ENCODE data around the gene TMEM232.
"Not testable (repeated sequence)": the region's sequence is repeated elsewhere in the genome, so short reads cannot be mapped to it uniquely, and the experiment has no call there.

Gene TMEM232

GRCh38 chr5:110707260-110707844 lies 19.1 kb downstream of the TMEM232 start:
- peak in 7 of 58 donors; percentile 2 to 20 (median 12) for DNase-seq

DNA sequence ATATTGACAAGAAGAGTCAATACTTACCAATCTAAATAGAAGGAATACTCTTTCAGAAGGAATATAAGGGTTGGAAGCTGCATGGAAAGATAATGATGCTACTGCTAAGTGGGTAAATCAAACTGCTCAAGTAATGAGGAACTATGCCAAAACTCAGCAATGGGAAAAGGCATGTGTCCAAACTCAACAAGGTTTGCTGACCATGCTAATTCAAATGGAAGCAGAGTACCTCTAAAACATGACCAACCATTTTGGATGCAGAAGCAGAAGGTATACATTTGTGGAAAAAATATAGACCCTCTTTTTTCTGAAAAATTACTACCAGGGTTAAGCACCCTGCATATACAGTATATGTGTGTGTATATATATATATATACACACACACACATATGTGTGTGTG lies 21.1 kb downstream of the TMEM232 start:
- no peak for DNase-seq

DNA sequence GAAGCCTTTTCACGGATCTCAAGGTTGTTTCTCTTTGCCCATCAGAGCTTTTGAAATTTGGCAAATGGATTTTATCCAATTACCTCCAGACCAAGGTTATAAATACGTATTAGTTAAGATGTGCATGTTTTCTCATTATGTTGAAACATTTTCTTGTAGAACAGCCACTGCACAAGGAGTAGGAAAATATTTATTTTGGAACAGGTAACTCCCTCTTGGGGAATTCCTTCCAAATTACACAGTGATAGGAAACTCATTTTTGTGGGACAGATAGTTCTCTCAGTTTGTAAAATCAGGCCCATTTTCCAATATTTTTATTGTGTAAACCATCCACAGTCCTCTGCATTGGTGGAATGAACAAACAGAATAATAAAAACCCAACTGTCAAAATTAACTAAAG lies 23.0 kb downstream of the TMEM232 start:
- DNase-seq = no peak

- no peak for DNase-seq
Observed at GRCh38 chr5:110702704-110703103, 23.8 kb downstream of the TMEM232 start.

GRCh38 chr5:110702300-110702699 lies 24.2 kb downstream of the TMEM232 start:
- DNase-seq = no peak

DNA sequence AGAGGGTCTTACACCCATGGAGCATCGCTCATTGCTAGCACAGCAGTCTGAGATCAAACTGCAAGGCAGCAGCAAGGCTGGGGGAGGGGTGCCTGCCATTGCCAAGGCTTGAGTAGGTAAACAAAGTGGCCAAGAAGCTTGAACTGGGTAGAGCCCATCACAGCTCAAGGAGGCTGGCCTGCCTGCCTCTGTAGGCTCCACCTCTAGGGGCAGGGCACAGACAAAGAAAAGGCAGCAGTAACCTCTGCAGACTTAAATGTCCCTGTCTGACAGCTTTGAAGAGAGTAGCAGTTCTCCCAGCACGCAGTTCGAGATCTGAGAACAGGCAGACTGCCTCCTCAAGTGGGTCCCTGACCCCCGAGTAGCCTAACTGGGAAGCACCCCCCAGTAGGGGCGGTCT lies 33.8 kb downstream of the TMEM232 start:
- DNase-seq = not testable (repeated sequence)

DNA sequence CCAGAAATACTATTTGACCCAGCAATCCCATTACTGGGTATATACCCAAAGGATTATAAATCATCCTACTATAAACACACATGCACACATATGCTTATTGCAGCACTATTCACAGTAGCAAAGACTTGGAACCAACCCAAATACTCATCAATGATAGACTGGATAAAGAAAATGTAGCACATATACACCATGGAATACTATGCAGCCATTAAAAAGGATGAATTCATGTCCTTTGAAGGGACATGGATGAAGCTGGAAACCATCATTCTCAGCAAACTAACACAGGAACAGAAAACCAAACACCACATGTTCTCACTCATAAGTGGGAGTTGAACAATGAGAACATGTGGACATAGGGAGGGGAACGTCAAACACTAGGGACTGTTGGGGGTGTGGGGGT lies 35.9 kb downstream of the TMEM232 start:
- DNase-seq = not testable (repeated sequence)

DNA sequence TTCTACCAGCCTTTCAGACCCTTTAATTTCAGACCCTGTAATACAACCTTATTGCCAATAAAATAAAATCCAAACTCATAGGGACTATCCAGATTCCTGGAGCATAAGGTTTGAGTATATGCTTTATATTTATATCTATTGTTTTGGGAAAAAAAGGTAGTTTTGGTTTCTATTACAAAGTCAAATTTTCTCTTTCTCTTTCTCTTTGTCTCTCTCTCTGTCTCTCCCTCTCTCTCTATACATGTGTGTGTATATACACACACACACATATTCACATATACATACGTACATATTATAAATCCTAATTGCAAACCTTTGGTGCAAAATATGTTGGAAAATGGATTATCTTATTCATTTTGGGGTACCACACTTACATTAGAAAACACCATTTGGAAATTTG lies 39.0 kb downstream of the TMEM232 start:
- no peak for DNase-seq

DNA sequence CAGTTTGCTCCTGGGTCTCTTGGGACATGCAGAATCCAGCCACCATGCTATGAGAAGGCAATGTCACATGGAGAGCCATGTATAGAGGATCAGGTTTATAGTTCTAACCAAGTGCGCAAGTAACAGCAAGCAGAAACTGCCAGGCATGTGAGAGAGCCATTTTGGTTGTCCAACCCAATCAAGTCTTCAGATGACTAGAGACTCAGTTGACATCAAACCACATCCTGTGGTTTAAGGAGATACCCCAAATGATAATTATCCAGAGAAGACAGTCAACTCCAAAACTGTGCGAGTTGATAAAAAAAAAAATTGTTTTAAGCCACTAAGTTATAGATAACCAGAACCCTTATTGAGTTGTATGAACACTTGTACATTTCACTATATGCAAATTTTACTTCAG lies 40.2 kb downstream of the TMEM232 start:
- no peak for DNase-seq

DNA sequence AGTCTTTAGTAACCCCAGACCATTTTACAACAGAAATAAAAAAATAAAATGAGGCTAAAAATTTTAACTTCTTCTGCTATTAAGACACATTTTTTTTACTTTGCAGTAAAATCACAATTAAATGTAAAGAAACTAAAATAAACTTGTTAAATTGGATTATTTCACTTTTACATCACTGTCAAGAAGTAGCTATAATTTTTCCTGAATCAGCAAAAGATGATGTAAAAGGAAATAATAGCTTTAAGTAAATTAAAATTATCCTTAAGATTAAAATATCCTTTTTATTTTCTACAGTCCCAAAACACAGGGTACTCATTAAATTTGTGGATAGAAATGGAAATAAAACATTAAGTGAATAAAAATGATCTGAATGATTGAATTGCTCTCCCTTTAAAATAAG lies 44.5 kb downstream of the TMEM232 start:
- DNase-seq = no peak

- DNase-seq = no peak
Observed at GRCh38 chr5:110681109-110681508, 45.4 kb downstream of the TMEM232 start.

- DNase-seq = not testable (repeated sequence)
Observed at GRCh38 chr5:110676554-110676953, 49.9 kb downstream of the TMEM232 start.

DNA sequence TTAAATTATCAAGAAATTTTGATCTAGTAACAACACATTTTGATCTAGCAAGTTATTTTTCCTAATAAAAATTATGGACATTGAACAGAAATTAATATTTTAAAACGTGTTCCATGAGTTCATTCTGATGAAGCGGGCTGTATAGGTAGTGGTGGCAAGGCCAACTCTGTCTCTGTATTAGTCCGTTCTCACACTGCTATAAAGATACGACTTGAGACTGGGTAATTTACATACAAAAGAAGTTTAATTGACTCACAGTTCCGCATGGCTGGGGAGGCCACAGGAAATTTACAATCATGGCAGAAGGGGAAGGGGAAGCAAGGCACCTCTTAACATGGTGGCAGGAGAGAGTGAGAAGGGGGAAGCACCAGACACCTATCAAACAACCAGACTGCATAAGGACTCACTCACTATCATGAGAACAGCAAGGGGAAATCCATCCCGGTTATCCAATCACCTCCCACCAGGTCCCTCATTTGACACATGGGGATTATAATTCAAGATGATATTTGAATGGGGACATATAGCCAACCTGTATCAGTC lies 61.2 kb downstream of the TMEM232 start:
- DNase-seq = no peak

DNA sequence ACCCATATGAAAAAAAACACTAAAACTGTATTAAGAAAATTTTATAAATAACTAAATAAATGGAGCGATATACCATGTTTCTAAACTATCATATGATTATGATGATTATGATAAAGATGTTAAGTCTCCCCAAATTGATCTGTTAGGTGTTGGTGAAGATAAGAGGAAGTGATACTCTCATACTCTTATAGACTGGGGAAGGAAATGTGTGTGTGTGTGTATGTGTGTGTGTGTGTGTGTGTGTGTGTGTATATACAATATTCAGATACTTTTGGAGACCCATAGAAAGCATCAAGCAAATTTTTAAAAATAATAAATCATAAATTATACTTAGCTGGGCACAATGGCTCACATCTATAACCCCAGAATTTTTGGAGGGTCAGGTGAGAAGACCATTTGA lies 62.9 kb downstream of the TMEM232 start:
- DNase-seq = no peak

DNA sequence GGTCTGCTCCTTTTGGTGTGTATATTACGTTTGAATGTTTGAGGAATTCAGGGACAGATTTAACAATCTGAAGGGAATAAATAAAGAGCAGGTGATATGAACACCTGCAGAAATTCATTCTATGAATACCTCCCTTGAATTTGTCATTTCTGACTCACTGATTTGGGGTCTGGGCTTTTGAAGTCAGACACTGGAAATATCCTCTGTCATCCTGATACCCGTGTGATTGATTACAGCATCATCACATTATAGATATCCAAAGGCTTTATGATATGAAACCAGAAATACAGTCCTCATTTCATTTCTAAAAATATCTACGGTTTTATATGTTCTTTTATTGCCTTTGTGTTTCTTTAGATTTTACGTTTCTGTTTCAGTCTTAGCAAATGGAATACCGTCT lies 68.5 kb downstream of the TMEM232 start:
- no peak for DNase-seq

DNA sequence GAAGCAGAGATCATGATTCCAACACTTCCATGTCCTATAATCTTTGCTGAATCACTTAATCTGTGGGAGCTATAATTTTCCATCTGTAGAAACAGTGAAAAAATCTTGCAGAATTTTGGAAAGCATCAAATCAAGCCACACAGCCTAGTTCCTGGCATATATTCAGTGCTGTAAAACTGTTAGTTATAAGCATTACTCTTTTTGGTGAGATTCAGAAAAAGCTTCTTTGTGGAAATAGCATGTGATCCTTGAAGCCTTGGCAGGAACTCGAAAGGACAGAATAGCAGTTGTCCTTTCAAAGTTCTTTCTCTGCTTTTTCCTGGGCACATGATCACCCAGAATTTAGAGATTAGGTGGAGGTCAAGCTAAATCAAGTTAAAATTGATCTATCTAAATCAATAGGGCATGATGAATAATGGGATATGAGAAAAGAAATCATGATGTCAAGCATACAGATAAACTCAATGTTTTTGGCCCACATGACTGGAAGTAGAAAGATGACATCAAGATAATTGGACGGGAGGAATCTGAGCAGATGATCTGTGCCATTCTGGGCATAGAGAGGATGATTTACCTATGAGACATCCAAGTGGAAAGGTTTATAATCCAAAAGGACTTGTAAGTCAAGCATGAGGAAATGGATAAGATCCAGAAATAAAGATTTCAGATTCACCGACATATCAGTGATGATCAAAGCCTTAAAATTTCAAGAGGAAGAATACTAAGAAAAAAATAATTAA lies 73.1 kb downstream of the TMEM232 start:
- DNase-seq = peak in 5 of 58 donors; percentile 2 to 60 (median 18)

DNA sequence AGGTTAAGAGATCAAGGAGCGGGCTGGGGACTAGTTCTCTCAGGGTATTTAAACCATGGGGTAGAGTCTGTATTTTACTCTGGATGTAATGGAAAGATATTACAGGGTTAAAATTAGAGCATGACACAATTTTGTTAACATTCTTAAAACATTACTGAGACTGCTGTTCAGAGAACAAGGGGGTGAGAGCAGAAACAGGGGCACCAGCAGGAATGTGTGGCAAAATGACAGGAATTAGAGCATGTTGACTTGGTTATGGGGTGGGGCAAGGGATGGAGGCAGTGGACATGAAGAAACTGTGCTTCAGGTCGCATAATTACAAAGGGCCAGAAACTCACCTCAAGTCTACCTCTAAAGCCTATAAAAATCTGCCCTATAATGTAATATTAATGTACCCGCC lies 75.0 kb downstream of the TMEM232 start:
- no peak for DNase-seq

- DNase-seq = no peak
Observed at GRCh38 chr5:110644357-110644756, 82.1 kb downstream of the TMEM232 start.

DNA sequence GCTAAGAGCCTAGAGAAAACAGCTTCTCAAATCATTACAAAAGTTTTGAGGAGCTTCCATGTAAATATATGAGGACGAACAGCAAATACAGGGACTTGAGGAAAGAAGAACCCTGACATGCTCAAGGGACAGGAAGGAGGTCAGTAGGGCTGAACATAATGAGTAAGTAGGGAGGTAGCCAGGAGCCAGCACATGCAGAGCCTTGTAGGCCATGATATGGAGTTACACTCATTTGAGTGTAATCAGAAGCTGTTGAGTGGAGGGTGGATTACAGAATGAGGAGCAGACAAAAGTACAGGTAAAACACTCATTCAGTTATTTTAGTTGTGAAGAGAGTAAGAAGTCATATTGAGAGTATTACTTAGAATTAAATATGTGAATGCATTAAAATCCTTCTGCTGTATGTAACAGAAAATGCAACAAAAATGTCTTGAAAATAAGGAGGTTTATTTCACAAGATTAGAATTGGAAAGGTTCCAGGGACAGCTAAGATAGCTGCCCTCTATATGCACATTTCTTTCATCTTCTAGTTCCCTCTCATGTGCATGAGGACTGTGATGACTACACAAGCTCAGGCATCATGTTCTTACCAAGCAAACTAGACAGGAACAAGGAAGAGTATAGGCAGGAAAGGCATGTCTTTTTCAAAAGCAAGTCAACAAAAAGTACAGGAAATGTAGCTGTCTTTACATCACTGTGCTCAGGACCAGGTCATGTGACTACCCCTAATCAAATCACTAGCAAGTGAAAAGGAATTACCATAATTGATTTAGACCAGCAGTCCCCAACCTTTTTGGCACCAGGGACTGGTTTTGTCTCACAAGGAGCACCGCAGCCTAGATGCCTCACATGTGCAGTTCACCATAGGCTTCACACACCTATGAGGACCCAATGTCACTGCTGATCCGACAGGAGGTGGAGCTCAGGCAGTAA lies 87.2 kb downstream of the TMEM232 start:
- no peak for DNase-seq

- DNase-seq = no peak
Observed at GRCh38 chr5:110634475-110634874, 92.0 kb downstream of the TMEM232 start.

GRCh38 chr5:110631236-110631635 lies 95.2 kb downstream of the TMEM232 start:
- DNase-seq = no peak

DNA sequence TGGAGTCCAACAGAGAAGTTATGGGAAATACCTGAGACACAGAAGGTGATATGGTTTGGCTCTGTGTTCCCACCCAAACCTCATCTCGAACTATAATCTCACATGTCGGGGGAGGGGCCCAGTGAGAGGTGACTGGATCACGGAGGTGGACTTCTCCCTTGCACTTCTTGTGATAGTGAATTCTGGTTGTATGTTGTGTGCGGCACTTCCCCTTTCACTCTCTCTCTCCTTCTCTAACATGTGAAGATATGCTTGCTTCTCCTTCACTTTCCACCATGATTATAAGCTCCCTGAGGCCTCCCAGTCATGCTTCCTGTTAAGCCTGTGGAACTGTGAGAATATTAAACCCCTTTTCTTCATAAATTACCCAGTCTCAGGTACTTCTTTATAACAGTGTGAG lies 96.1 kb downstream of the TMEM232 start:
- DNase-seq = no peak

Measured in anterior cingulate cortex (tissue), 58 donors.